ENCODE results near the gene POLD4. TPM values are rescaled to one million over a fixed set of nuclear protein-coding genes. Genes with fewer than 3 reads are reported as not detected.

The POLD4 gene
- total and polyA plus RNA-seq, 2 donors (not counting 3 experiments of a cell fraction or from before 2014, with no cell fraction given): 50.1 to 204 TPM

DNA sequence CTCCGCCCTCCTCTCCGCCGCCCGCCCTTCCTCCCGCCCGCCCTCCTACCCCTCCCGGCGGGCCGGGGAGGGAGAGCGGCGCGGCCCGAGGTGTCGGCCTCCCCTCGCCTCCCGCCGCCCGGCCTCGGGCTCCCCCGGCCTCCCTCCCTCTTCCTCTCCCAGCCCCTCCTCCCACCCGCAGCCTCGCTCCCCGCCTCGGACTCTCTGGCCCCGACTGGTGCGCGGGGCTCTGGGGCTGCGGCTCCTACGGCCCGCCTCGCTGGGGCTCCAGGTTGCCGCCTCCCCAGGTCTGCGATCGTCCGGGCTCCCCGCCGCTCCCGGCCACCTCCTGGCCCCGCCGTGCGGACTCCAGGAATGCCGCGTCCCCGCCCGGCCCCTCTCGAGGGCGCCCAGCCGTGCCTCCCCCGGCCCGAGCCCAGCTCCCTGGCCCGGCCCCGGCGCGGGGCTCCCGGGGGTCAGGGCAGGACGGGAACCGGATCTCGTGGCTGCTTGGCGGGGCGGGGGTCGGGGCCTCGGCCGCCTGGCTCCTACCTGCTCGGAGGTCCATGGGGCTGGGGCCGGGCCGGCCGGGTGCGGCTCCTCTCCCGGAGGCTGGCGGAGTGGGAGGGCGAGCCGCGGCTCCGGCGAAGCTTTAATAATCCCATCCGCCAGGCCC lies 19.8 kb upstream of the POLD4 start, which contains the start of gene CLCF1:
Gene CLCF1, minus strand, starts transcription at position 606 of the 655 bp plus-strand sequence. Its CDS starts 59 bp downstream, at position 547.
- intact Hi-C loops (cut with micrococcal nuclease): no loop called here
- FAIRE-seq (peak; percentile 59), DNase-seq (ENCODE audit: low read depth, low spot score) (no peak)
- dilution Hi-C loops (cut with MboI; ENCODE audit: extremely low pct_ligation_motif_present, low sequenced_read_pairs): no loop called here
- TSS peak; percentile 38 for BruUV-seq (replicated peaks)
- peaks cover 0 to 3% of the 10 kb centered on the region in 2 experiments for H3K27me3 ChIP-seq (ENCODE audit: control insufficient read depth in 2 of 2, insufficient read depth in 2 of 2, low read length in 2 of 2)
- CTCF ChIA-PET: interaction anchor here (0.7 to 19.7 kb wide), 8 partner anchors 8 to 313 kb away, joined by 3 to 1051 read pairs (median 9); partner anchors contain the start of genes POLD4 and PPP1CA
- peaks cover 14% of the 10 kb centered on the region for H3K79me2 ChIP-seq (ENCODE audit: control insufficient read depth, insufficient read depth, low read length)
- H3K4me2 ChIP-seq (ENCODE audit: insufficient read depth, low read length): peak within 1 kb of the TSS; percentile 64
- H4K20me1 ChIP-seq (replicated peaks; ENCODE audit: control insufficient read depth, extremely low read depth, insufficient read depth, low read length): no peaks in the 10 kb centered on the region
- peak within 1 kb of the TSS; percentile 30 for H2AFZ ChIP-seq (ENCODE audit: low read depth, low read length)
- H3K4me1 ChIP-seq (ENCODE audit: control insufficient read depth, extremely low read depth, insufficient read depth, low read length): peaks cover 38% of the 10 kb centered on the region
- peak within 1 kb of the TSS; percentile 63 for H3K27ac ChIP-seq (ENCODE audit: insufficient read depth, low read depth, low read length)
- no peaks in the 10 kb centered on the region for H3K36me3 ChIP-seq (ENCODE audit: control insufficient read depth in 2 of 2, extremely low read depth in 1 of 2, insufficient read depth in 2 of 2, low read length in 2 of 2)
- H3K9me3 ChIP-seq (replicated peaks; ENCODE audit: control insufficient read depth, insufficient read depth, low read length): no peaks in the 10 kb centered on the region
- H3K9ac ChIP-seq (replicated peaks; ENCODE audit: extremely low read depth, insufficient read depth, low read length): peak within 1 kb of the TSS; percentile 67
- TF ChIP-seq, protein P1, sequence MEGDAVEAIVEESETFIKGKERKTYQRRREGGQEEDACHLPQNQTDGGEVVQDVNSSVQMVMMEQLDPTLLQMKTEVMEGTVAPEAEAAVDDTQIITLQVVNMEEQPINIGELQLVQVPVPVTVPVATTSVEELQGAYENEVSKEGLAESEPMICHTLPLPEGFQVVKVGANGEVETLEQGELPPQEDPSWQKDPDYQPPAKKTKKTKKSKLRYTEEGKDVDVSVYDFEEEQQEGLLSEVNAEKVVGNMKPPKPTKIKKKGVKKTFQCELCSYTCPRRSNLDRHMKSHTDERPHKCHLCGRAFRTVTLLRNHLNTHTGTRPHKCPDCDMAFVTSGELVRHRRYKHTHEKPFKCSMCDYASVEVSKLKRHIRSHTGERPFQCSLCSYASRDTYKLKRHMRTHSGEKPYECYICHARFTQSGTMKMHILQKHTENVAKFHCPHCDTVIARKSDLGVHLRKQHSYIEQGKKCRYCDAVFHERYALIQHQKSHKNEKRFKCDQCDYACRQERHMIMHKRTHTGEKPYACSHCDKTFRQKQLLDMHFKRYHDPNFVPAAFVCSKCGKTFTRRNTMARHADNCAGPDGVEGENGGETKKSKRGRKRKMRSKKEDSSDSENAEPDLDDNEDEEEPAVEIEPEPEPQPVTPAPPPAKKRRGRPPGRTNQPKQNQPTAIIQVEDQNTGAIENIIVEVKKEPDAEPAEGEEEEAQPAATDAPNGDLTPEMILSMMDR (IDR thresholded peaks at IDR 0.05; ENCODE audit: extremely low read depth in 1 of 2, insufficient read depth in 1 of 2, low read depth in 1 of 2, low read length in 2 of 2): no peak
- TF ChIP-seq POLR2A (IDR thresholded peaks at IDR 0.05; ENCODE audit: low read depth, low read length) (peak; percentile 72), GATA2 (IDR thresholded peaks at IDR 0.05; ENCODE audit: insufficient read depth, insufficient read length, low read depth, low read length) (no peak)
- POLR2A ChIA-PET: interaction anchor here (0.6 to 1.4 kb wide), 2 partner anchors 9 to 16 kb away, joined by 3 read pairs; no protein-coding TSS in a partner anchor
- peak within 1 kb of the TSS; percentile 51 to 86 (median 64) for H3K4me3 ChIP-seq (replicated peaks in 1 of 3; ENCODE audit: insufficient read depth in 1 of 3, low read depth in 1 of 3, low read length in 3 of 3)
- no peaks in the 10 kb centered on the region for H3K9me1 ChIP-seq (replicated peaks; ENCODE audit: control insufficient read depth, extremely low read depth, insufficient read depth, low read length)
